Urinary bladder (tissue), 4 donors: ENCODE results near the gene EGR4. TPM values are rescaled to one million over a fixed set of nuclear protein-coding genes. Genes with fewer than 3 reads are reported as not detected.
A peak's percentile ranks its signal among the peaks of the same experiment; 100 is the strongest.

Experiments used
- DNase-seq: peaks from one replicate; pipeline ENCODE4 v3.0.0-alpha.2; 2015; ENCODE audit errors: extremely low spot score
- H3K27ac ChIP-seq: one replicate; pipeline ENCODE4 v1.5.1; 2013; ENCODE audit warnings: low read depth, mild to moderate bottlenecking, moderate library complexity
- H3K36me3 ChIP-seq: one replicate; pipeline ENCODE4 v1.6.1; 2013; ENCODE audit warnings: mild to moderate bottlenecking, moderate library complexity; ENCODE audit not compliant: insufficient read depth
- H3K4me1 ChIP-seq: one replicate; pipeline ENCODE4 v1.6.1; 2013; ENCODE audit warnings: mild to moderate bottlenecking, moderate library complexity; ENCODE audit not compliant: insufficient read depth
- H3K4me3 ChIP-seq: one replicate; pipeline ENCODE4 v1.5.1; 2013; ENCODE audit warnings: low read depth, low read length
- WGBS: extraction: QIAGEN DNeasy Blood & Tissue Kit; methylation state at CpG from one replicate; pipeline ENCODE4 v1.1.7; 2013; 5-methylcytosine and 5-hydroxymethylcytosine counted together
- polyA plus RNA-seq: library from polyadenylated mRNA; stranded (reverse); fragments of 200-250 nt; gene quantifications from one replicate; pipeline ENCODE4 v1.2.3, GENCODE V29; 2013
- total RNA-seq: library from RNA; depleted of rRNA; stranded (reverse); fragments of >200 nt; gene quantifications from one replicate; pipeline ENCODE4 v1.2.3, GENCODE V29; 2014
- donor health status: healthy with polysubstance abuse.
- donor health status: healthy.

EGR4 gene
- total and polyA plus RNA-seq, 2 donors = 0.05 TPM; not detected in 1

GRCh38 chr2:73297151-73297559 is 3.8 kb upstream of the EGR4 start:
- H3K36me3 ChIP-seq = no peaks in the 10 kb centered on the region
- no peak overlapping the region for H3K27ac ChIP-seq
- DNase-seq = no peak
- H3K4me1 ChIP-seq = peaks cover 2% of the 10 kb centered on the region
- WGBS = 10% methylated on average over 2 of the region's 2 CpGs
- H3K4me3 ChIP-seq = no peak overlapping the region

- 32% methylated on average over 5 of the region's 5 CpGs for WGBS
Observed at GRCh38 chr2:73295751-73296400, 2.5 kb upstream of the EGR4 start.

GRCh38 chr2:73294239-73294638 is 891 bp upstream of the EGR4 start:
- no peak for DNase-seq
- no peak overlapping the region for H3K27ac ChIP-seq
- H3K4me3 ChIP-seq = no peak overlapping the region
- WGBS = 86% methylated on average over 2 of the region's 2 CpGs
- no peaks in the 10 kb centered on the region for H3K36me3 ChIP-seq
- H3K4me1 ChIP-seq = peaks cover 2% of the 10 kb centered on the region

More at GRCh38 chr2:73295751-73296400, 2.5 kb upstream of the EGR4 start:
- Histone ChIP-seq H3K4me3 (no peak overlapping the region), H3K36me3 (no peaks in the 10 kb centered on the region), H3K27ac (no peak overlapping the region), H3K4me1 (peaks cover 2% of the 10 kb centered on the region)
- DNase-seq = no peak

GRCh38 chr2:73292906-73293533 is 328 bp downstream of the EGR4 start:
- no peak for DNase-seq
- H3K27ac ChIP-seq = no peak overlapping the region
- no peaks in the 10 kb centered on the region for H3K36me3 ChIP-seq
- peak overlapping the region; percentile 42 for H3K4me3 ChIP-seq
- peaks cover 2% of the 10 kb centered on the region for H3K4me1 ChIP-seq
- 2% methylated on average over 64 of the region's 64 CpGs for WGBS

- DNase-seq = no peak
- 5% methylated on average over 38 of the region's 38 CpGs for WGBS
- Histone ChIP-seq H3K4me1 (peaks cover 2% of the 10 kb centered on the region), H3K36me3 (no peaks in the 10 kb centered on the region), H3K4me3 (no peak overlapping the region), H3K27ac (no peak overlapping the region)
Observed at GRCh38 chr2:73292316-73292905, 937 bp downstream of the EGR4 start.

- Histone ChIP-seq H3K4me3 (peak overlapping the region; percentile 19), H3K4me1 (peaks cover 2% of the 10 kb centered on the region), H3K36me3 (no peaks in the 10 kb centered on the region), H3K27ac (no peak overlapping the region)
- no peak for DNase-seq
- 1% methylated on average over 82 of the region's 82 CpGs for WGBS
Observed at GRCh38 chr2:73291461-73292315, 1.7 kb downstream of the EGR4 start.

- 2% methylated on average over 34 of the region's 34 CpGs for WGBS
- DNase-seq = peak; percentile 13
- Histone ChIP-seq H3K36me3 (no peaks in the 10 kb centered on the region), H3K4me3 (peak overlapping the region; percentile 19), H3K4me1 (peaks cover 2% of the 10 kb centered on the region), H3K27ac (no peak overlapping the region)
Observed at GRCh38 chr2:73291093-73291460, 2.3 kb downstream of the EGR4 start.

- H3K36me3 ChIP-seq = no peaks in the 10 kb centered on the region
- H3K4me1 ChIP-seq = peaks cover 2% of the 10 kb centered on the region
- 57% methylated on average over 6 of the region's 6 CpGs for WGBS
Observed at GRCh38 chr2:73290049-73290839, 3.1 kb downstream of the EGR4 start.

GRCh38 chr2:73289304-73289703 is 4.0 kb downstream of the EGR4 start:
- Histone ChIP-seq H3K36me3 (no peaks in the 10 kb centered on the region), H3K27ac (no peak overlapping the region), H3K4me1 (peaks cover 2% of the 10 kb centered on the region), H3K4me3 (no peak overlapping the region)
- DNase-seq = no peak

More at GRCh38 chr2:73290049-73290839, 3.1 kb downstream of the EGR4 start:
- no peak overlapping the region for H3K4me3 ChIP-seq
- H3K27ac ChIP-seq = no peak overlapping the region
- DNase-seq = no peak

- Histone ChIP-seq H3K4me1 (no peaks in the 10 kb centered on the region), H3K36me3 (no peaks in the 10 kb centered on the region), H3K27ac (no peak overlapping the region), H3K4me3 (no peak overlapping the region)
- DNase-seq = no peak
- whole genome bisulfite sequencing = 87% methylated on average over 3 of the region's 3 CpGs
Observed at GRCh38 chr2:73286134-73286655, 7.2 kb downstream of the EGR4 start.

- Histone ChIP-seq H3K4me3 (peak overlapping the region; percentile 54), H3K4me1 (no peaks in the 10 kb centered on the region), H3K36me3 (no peaks in the 10 kb centered on the region), H3K27ac (no peak overlapping the region)
- no peak for DNase-seq
- WGBS = 47% methylated on average over 5 of the region's 5 CpGs
Observed at GRCh38 chr2:73285159-73285739, 8.1 kb downstream of the EGR4 start.

GRCh38 chr2:73284296-73285158 is 8.8 kb downstream of the EGR4 start, which contains the start of gene FBXO41:
Gene FBXO41, minus strand, starts transcription at chr2:73284478. Its CDS starts 14,848 bp downstream, at chr2:73269630.
- WGBS = 2% methylated on average over 66 of the region's 69 CpGs

More at GRCh38 chr2:73284296-73285158, 8.8 kb downstream of the EGR4 start, which contains the start of gene FBXO41:
- Histone ChIP-seq H3K4me3 (peak within 1 kb of the TSS; percentile 54), H3K4me1 (no peaks in the 10 kb centered on the region), H3K27ac (no peak within 1 kb of the TSS), H3K36me3 (no peaks in the 10 kb centered on the region)
- no peak for DNase-seq
